Measurements from ENCODE around the gene RBMY1J.
"Not testable (repeated sequence)": the region's sequence is repeated elsewhere in the genome, so short reads cannot be mapped to it uniquely, and the experiment has no call there.

DNA sequence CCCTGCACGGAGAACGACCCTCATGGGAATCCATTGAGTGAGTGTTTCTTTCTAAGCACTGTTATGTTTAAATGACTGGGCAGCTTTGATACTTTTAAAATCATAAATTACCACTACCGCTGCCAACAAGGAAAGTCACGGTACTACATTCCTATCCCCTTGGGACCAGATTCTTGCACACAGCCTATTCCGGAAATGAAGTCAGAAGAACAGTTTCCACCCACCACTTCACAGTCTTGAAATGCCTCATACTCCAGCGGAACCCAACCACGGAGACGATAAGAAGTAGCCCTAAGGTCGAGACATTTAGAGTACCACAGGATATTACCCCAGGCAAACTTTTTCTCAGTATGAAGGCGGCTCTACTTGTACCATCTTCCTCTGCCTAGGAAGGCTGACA, 58.8 kb downstream of the RBMY1J start:
- TF ChIP-seq, protein P1, sequence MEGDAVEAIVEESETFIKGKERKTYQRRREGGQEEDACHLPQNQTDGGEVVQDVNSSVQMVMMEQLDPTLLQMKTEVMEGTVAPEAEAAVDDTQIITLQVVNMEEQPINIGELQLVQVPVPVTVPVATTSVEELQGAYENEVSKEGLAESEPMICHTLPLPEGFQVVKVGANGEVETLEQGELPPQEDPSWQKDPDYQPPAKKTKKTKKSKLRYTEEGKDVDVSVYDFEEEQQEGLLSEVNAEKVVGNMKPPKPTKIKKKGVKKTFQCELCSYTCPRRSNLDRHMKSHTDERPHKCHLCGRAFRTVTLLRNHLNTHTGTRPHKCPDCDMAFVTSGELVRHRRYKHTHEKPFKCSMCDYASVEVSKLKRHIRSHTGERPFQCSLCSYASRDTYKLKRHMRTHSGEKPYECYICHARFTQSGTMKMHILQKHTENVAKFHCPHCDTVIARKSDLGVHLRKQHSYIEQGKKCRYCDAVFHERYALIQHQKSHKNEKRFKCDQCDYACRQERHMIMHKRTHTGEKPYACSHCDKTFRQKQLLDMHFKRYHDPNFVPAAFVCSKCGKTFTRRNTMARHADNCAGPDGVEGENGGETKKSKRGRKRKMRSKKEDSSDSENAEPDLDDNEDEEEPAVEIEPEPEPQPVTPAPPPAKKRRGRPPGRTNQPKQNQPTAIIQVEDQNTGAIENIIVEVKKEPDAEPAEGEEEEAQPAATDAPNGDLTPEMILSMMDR (IDR thresholded peaks at IDR 0.05) = not testable (repeated sequence)
- TF ChIP-seq POLR2AphosphoS5 (IDR thresholded peaks at IDR 0.05); POLR2A (IDR thresholded peaks at IDR 0.05; ENCODE audit: low read depth): not testable (repeated sequence)
